ENCODE results near the gene MIS18BP1.
"Not testable (repeated sequence)": the region's sequence is repeated elsewhere in the genome, so short reads cannot be mapped to it uniquely, and the experiment has no call there.

The MIS18BP1 gene

DNA sequence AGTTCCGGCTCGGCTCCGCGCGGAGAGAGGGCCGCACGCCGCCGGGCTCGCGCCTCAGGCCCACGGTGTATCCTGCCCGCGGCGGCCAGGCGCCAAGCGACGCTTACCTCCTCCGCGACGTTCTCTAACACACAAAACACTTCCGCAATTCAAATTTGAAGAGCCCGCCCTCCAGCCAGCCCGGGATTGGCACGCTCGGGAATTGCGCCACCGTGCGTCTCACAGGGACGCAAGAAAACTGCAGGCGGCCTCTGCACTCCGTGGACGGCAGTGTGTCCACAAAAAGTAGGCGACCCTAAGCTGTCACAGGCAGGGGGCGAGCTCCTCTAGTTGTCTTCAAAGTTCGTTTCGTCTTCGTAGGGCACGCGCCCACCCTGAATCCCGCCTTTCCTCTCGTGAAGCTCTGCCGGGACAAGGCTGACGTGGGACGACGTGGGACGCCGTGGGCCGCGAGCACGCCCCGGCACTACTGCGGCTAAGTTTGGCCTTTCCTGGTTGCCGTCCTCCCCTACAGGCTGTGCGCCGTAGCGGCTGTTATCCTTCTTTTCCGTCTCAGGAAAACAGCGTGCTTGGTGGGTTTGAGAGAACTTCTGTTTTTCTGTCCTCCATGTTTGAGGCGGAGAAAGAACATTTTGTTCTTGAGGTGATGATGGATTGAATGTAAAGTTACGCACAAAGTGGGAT is at the start of gene MIS18BP1:
MIS18BP1 (minus strand) TSS at position 133 of the 684 bp plus-strand sequence. CDS start 5,916 bp downstream, outside the sequence.
- peak within 1 kb of the TSS; percentile 88 for H3K27ac ChIP-seq (ENCODE audit: low read depth, low read length)
- no peaks in the 10 kb centered on the region for H3K36me3 ChIP-seq (ENCODE audit: control insufficient read depth, insufficient read depth, low read length)
- H3K9ac ChIP-seq (ENCODE audit: low read length), result peak within 1 kb of the TSS; percentile 91
- peaks cover 14% of the 10 kb centered on the region; the same call in 1 of the 2 replicates for H3K9me3 ChIP-seq (ENCODE audit: control insufficient read depth, insufficient read depth, low read depth, low read length)
- H3K4me3 ChIP-seq (ENCODE audit: low read depth, low read length), result peak within 1 kb of the TSS; percentile 94
- no peaks in the 10 kb centered on the region for H3K27me3 ChIP-seq (ENCODE audit: control insufficient read depth, insufficient read depth, low read length)
- H3K4me1 ChIP-seq (ENCODE audit: control insufficient read depth, insufficient read depth, low read length), result peaks cover 6% of the 10 kb centered on the region; the same call in 1 of the 2 replicates

GRCh38 chr14:45298423-45299117 is 45.6 kb upstream of the MIS18BP1 start:
- H3K4me3 ChIP-seq (ENCODE audit: low read depth, low read length), result no peak overlapping the region
- H3K9me3 ChIP-seq (ENCODE audit: control insufficient read depth, insufficient read depth, low read depth, low read length), result peaks cover 3% of the 10 kb centered on the region; the same call in 1 of the 2 replicates
- H3K27me3 ChIP-seq (ENCODE audit: control insufficient read depth, insufficient read depth, low read length), result peaks cover 21% of the 10 kb centered on the region; the same call in 1 of the 2 replicates
- H3K9ac ChIP-seq (ENCODE audit: low read length), result no peak overlapping the region
- no peaks in the 10 kb centered on the region for H3K36me3 ChIP-seq (ENCODE audit: control insufficient read depth, insufficient read depth, low read length)
- peaks cover 19% of the 10 kb centered on the region for H3K4me1 ChIP-seq (ENCODE audit: control insufficient read depth, insufficient read depth, low read length)
- H3K27ac ChIP-seq (ENCODE audit: low read depth, low read length), result no peak overlapping the region

GRCh38 chr14:45294796-45295195 is 41.8 kb upstream of the MIS18BP1 start:
- Histone ChIP-seq H3K27ac (ENCODE audit: low read depth, low read length) (peak overlapping the region; percentile 93; the same call in 1 of the 2 replicates), H3K4me3 (ENCODE audit: low read depth, low read length) (peak overlapping the region; percentile 39), H3K27me3 (ENCODE audit: control insufficient read depth, insufficient read depth, low read length) (peaks cover 35% of the 10 kb centered on the region; the same call in 1 of the 2 replicates), H3K9ac (ENCODE audit: low read length) (peak overlapping the region; percentile 58), H3K4me1 (ENCODE audit: control insufficient read depth, insufficient read depth, low read length) (peaks cover 20% of the 10 kb centered on the region)
- H3K36me3 ChIP-seq (ENCODE audit: control insufficient read depth, insufficient read depth, low read length); H3K9me3 ChIP-seq (ENCODE audit: control insufficient read depth, insufficient read depth, low read depth, low read length): not testable (repeated sequence)

DNA sequence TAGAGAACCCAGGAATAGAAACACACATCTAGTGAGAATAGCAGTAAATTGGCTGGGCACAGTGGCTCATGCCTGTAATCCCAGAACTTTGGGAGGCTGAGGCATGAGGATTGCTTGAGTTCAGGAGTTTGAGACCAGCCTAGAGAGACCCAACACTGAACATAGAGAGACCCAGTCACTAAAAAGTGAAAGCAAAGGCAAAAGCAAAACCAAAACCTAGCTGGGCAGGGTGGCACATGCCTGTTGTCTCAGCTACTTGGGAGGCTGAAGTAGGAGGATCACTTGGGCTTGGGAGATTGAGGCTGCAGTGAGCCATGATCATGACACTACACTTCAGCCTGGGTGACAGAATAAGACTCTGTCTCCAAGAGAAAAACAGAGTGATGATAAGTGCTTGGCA is 37.5 kb upstream of the MIS18BP1 start:
- H3K27ac ChIP-seq (ENCODE audit: low read depth, low read length), result no peak overlapping the region
- H3K27me3 ChIP-seq (ENCODE audit: control insufficient read depth, insufficient read depth, low read length), result peaks cover 25% of the 10 kb centered on the region; the same call in 1 of the 2 replicates
- H3K4me3 ChIP-seq (ENCODE audit: low read depth, low read length), result no peak overlapping the region
- peaks cover 2% of the 10 kb centered on the region; the same call in 1 of the 2 replicates for H3K9me3 ChIP-seq (ENCODE audit: control insufficient read depth, insufficient read depth, low read depth, low read length)
- peaks cover 17% of the 10 kb centered on the region for H3K4me1 ChIP-seq (ENCODE audit: control insufficient read depth, insufficient read depth, low read length)
- H3K36me3 ChIP-seq (ENCODE audit: control insufficient read depth, insufficient read depth, low read length), result no peaks in the 10 kb centered on the region
- no peak overlapping the region for H3K9ac ChIP-seq (ENCODE audit: low read length)

- Histone ChIP-seq H3K9me3 (ENCODE audit: control insufficient read depth, insufficient read depth, low read depth, low read length) (peaks cover 11% of the 10 kb centered on the region), H3K27me3 (ENCODE audit: control insufficient read depth, insufficient read depth, low read length) (peaks cover 4% of the 10 kb centered on the region; the same call in 1 of the 2 replicates), H3K4me3 (ENCODE audit: low read depth, low read length) (no peak overlapping the region), H3K27ac (ENCODE audit: low read depth, low read length) (no peak overlapping the region), H3K36me3 (ENCODE audit: control insufficient read depth, insufficient read depth, low read length) (no peaks in the 10 kb centered on the region), H3K9ac (ENCODE audit: low read length) (no peak overlapping the region), H3K4me1 (ENCODE audit: control insufficient read depth, insufficient read depth, low read length) (no peaks in the 10 kb centered on the region)
Observed at GRCh38 chr14:45287610-45288009, 34.6 kb upstream of the MIS18BP1 start.

GRCh38 chr14:45284802-45285201 is 31.8 kb upstream of the MIS18BP1 start:
- H3K27me3 ChIP-seq (ENCODE audit: control insufficient read depth, insufficient read depth, low read length), result no peaks in the 10 kb centered on the region
- no peak overlapping the region for H3K4me3 ChIP-seq (ENCODE audit: low read depth, low read length)
- H3K9ac ChIP-seq (ENCODE audit: low read length), result no peak overlapping the region
- peaks cover 23% of the 10 kb centered on the region for H3K9me3 ChIP-seq (ENCODE audit: control insufficient read depth, insufficient read depth, low read depth, low read length)
- no peak overlapping the region for H3K27ac ChIP-seq (ENCODE audit: low read depth, low read length)
- H3K4me1 ChIP-seq (ENCODE audit: control insufficient read depth, insufficient read depth, low read length), result no peaks in the 10 kb centered on the region
- no peaks in the 10 kb centered on the region for H3K36me3 ChIP-seq (ENCODE audit: control insufficient read depth, insufficient read depth, low read length)

DNA sequence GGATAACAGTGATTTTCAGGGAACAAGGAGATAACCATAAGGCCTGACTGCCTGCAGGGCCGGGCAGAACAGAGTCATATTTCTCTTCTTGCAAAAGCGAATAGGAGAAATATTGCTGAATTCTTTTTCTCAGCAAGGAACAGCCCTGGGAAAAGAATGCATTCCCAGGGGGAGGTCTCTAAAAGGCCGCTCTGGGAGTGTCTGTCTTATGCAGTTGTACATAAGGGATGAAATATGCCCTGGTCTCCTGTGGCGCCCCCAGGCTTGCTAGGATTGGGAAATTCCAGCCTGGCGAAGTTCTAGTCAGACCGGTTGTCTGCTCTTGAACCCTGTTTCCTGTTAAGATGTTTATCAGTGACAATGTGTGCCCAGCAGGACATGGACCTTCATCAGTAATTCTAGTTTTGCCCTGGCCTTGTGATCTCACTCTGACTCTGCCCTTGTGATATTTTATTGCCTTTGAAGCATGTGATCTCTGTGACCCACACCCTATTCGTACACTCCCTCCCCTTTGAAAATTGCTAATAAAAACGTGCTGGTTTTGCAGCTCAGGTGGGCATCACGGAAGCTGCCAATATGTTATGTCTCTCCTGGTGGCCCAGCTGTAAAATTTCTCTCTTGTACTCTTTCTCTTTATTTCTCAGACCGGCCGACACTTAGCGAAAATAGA is 28.9 kb upstream of the MIS18BP1 start:
- not testable (repeated sequence) for H3K36me3 ChIP-seq (ENCODE audit: control insufficient read depth, insufficient read depth, low read length)

DNA sequence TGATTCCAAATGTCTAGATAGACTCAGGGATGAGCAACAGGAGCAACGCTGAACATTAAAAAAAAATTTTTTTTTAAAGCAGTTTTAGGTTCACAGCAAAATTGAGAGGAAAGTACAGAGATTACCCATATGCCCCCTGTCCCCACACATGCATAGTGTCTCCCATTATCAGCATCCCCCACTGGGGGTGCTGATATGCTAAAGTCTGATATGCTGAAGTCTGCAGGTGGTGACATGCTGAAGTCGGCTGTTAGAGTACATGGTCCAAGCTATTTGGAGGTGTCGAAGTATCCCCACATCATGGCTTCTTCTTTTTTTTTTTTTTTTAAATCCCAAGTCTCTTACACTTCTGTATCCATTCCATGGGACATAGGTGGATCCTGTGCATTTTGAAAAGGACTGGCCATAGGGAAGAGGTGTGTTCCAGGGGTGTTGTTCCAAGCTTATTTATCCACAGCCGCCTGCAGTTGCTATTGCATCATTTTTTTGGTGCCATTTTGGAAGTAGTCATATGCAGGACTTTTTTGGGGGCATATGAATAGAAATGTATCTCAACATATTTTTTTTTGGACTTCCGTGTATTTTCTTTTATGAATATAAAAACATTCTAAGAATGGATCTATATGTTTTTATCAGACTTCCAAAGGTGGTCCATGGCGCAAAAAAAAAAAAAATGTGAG is 19.0 kb upstream of the MIS18BP1 start:
- no peaks in the 10 kb centered on the region for H3K9me3 ChIP-seq (ENCODE audit: control insufficient read depth, insufficient read depth, low read depth, low read length)
- no peaks in the 10 kb centered on the region for H3K36me3 ChIP-seq (ENCODE audit: control insufficient read depth, insufficient read depth, low read length)
- no peak overlapping the region for H3K27ac ChIP-seq (ENCODE audit: low read depth, low read length)
- no peaks in the 10 kb centered on the region for H3K4me1 ChIP-seq (ENCODE audit: control insufficient read depth, insufficient read depth, low read length)
- no peaks in the 10 kb centered on the region for H3K27me3 ChIP-seq (ENCODE audit: control insufficient read depth, insufficient read depth, low read length)
- H3K9ac ChIP-seq (ENCODE audit: low read length), result no peak overlapping the region
- H3K4me3 ChIP-seq (ENCODE audit: low read depth, low read length), result no peak overlapping the region

More for the DNA sequence above, 28.9 kb upstream of the MIS18BP1 start:
- H3K9me3 ChIP-seq (ENCODE audit: control insufficient read depth, insufficient read depth, low read depth, low read length), result peaks cover 23% of the 10 kb centered on the region
- H3K4me1 ChIP-seq (ENCODE audit: control insufficient read depth, insufficient read depth, low read length); H3K27ac ChIP-seq (ENCODE audit: low read depth, low read length); H3K27me3 ChIP-seq (ENCODE audit: control insufficient read depth, insufficient read depth, low read length); H3K4me3 ChIP-seq (ENCODE audit: low read depth, low read length); H3K9ac ChIP-seq (ENCODE audit: low read length): not testable (repeated sequence)

DNA sequence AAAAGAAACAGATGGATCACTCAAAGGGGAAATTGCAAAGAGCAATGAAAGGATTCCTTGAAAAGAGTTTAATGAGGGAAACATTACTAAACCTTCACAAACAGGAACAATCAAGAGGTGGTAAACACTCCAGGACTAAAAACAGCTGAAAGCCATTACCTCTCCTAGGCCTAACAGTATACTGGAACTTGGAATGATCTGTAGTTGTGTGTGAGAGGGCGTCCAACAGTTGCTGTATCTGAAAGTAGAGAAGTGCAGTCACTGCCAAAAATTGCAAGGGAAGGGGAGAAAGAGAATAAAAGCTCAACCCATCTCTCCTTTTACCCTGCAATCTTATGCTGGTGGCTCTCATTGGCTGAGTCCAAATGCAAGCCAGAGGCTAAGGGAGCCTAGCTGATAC is 17.0 kb upstream of the MIS18BP1 start:
- H3K27me3 ChIP-seq (ENCODE audit: control insufficient read depth, insufficient read depth, low read length), result no peaks in the 10 kb centered on the region
- no peaks in the 10 kb centered on the region for H3K9me3 ChIP-seq (ENCODE audit: control insufficient read depth, insufficient read depth, low read depth, low read length)
- no peak overlapping the region for H3K9ac ChIP-seq (ENCODE audit: low read length)
- H3K27ac ChIP-seq (ENCODE audit: low read depth, low read length), result no peak overlapping the region
- H3K4me1 ChIP-seq (ENCODE audit: control insufficient read depth, insufficient read depth, low read length), result no peaks in the 10 kb centered on the region
- H3K4me3 ChIP-seq (ENCODE audit: low read depth, low read length), result no peak overlapping the region
- no peaks in the 10 kb centered on the region for H3K36me3 ChIP-seq (ENCODE audit: control insufficient read depth, insufficient read depth, low read length)

DNA sequence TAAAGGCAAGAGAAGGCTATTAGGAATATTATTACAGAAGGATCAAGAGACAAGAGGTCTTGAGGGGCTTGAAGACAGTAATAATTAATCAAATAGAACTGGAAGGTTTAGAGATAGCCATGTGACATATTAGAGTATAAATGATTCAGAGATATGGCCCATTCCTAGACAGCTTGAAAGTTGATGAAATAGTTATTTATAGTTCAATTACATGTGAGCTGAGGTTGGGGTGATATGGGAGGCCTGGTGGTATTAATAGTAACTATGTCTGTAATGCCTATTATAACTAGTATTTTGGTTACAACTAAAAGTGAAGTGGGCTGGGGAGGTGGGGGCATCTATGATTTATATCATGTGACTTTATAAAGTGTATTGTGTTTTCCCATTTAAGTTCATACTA is 14.1 kb upstream of the MIS18BP1 start:
- no peaks in the 10 kb centered on the region for H3K4me1 ChIP-seq (ENCODE audit: control insufficient read depth, insufficient read depth, low read length)
- H3K4me3 ChIP-seq (ENCODE audit: low read depth, low read length), result no peak overlapping the region
- no peaks in the 10 kb centered on the region for H3K36me3 ChIP-seq (ENCODE audit: control insufficient read depth, insufficient read depth, low read length)
- H3K27me3 ChIP-seq (ENCODE audit: control insufficient read depth, insufficient read depth, low read length), result no peaks in the 10 kb centered on the region
- no peak overlapping the region for H3K27ac ChIP-seq (ENCODE audit: low read depth, low read length)
- H3K9me3 ChIP-seq (ENCODE audit: control insufficient read depth, insufficient read depth, low read depth, low read length), result no peaks in the 10 kb centered on the region
- H3K9ac ChIP-seq (ENCODE audit: low read length), result no peak overlapping the region
